DND-41 (cell line): ENCODE data around the gene OSTM1.

Source experiments
- ATAC-seq: fragments of 200-7000 bp; cut with Tn5 transposase; 3 replicates; pipeline ENCODE4 v1.9.1; 2021; ENCODE audit warnings: low read depth; ENCODE audit not compliant: insufficient read depth
- DNase-seq: peaks from one replicate; pipeline ENCODE4 v3.0.0-alpha.2; 2020
- H2AFZ ChIP-seq: 2 replicates; pipeline ENCODE4 v1.6.0; 2012; ENCODE audit warnings: low read depth, low read length
- H3K27ac ChIP-seq: 2 replicates; pipeline ENCODE4 v1.5.1; 2012; ENCODE audit warnings: low read length, inconsistent platforms
- H3K27me3 ChIP-seq: fragments of 200-600 bp; sonication (generic); 2 replicates; pipeline ENCODE4 v1.6.0; 2012; ENCODE audit warnings: low read length, mild to moderate bottlenecking, inconsistent platforms; ENCODE audit not compliant: insufficient read depth, poor library complexity
- H3K36me3 ChIP-seq: 2 replicates; pipeline ENCODE4 v1.5.1; 2012; ENCODE audit warnings: low read length, inconsistent platforms; ENCODE audit not compliant: insufficient read depth
- H3K4me1 ChIP-seq: 2 replicates; pipeline ENCODE4 v1.5.1; 2012; ENCODE audit warnings: mild to moderate bottlenecking, low read length; ENCODE audit not compliant: insufficient read depth
- H3K4me2 ChIP-seq: 2 replicates; pipeline ENCODE4 v1.6.0; 2012; ENCODE audit warnings: mild to moderate bottlenecking, moderate library complexity, low read length, inconsistent platforms; ENCODE audit not compliant: insufficient read depth
- H3K4me3 ChIP-seq, 2 experiments: fragments of 200-600 bp in 1 of 2; shearing (Covaris generic) in 1 of 2; 2 replicates each; pipeline ENCODE4 v1.5.1; 2012 to 2016; ENCODE audit warnings: inconsistent platforms in 2 of 2, low read length in 2 of 2, mild to moderate bottlenecking in 2 of 2, low read depth in 1 of 2, moderate library complexity in 1 of 2
- H3K79me2 ChIP-seq: 2 replicates; pipeline ENCODE4 v1.6.0; 2012; ENCODE audit warnings: low read length, inconsistent platforms; ENCODE audit not compliant: insufficient read depth
- H3K9ac ChIP-seq: 2 replicates; pipeline ENCODE4 v1.6.0; 2012; ENCODE audit warnings: low read depth, mild to moderate bottlenecking, inconsistent platforms, low read length, moderate library complexity
- H3K9me3 ChIP-seq: 2 replicates; pipeline ENCODE4 v1.5.1; 2012; ENCODE audit warnings: low read length, moderate library complexity, mild to moderate bottlenecking, inconsistent platforms; ENCODE audit not compliant: insufficient read depth, severe bottlenecking
- H4K20me1 ChIP-seq: 2 replicates; pipeline ENCODE4 v1.6.0; 2012; ENCODE audit warnings: low read length; ENCODE audit not compliant: insufficient read depth
- CTCF ChIP-seq: IDR thresholded peaks from 2 replicates; pipeline ENCODE4 v1.5.1; 2012; ENCODE audit warnings: borderline replicate concordance, low read length, moderate library complexity, mild to moderate bottlenecking; ENCODE audit not compliant: poor library complexity, severe bottlenecking; ENCODE audit errors: extremely low read depth
- EZH2 ChIP-seq: IDR thresholded peaks from 3 replicates; pipeline ENCODE4 v1.6.1; 2012; ENCODE audit warnings: borderline replicate concordance, low read depth, mild to moderate bottlenecking, moderate library complexity, low read length, inconsistent platforms; ENCODE audit not compliant: severe bottlenecking

OSTM1 gene

GRCh38 chr6:108036884-108037283 lies 37.7 kb downstream of the OSTM1 start:
- no peak for ATAC-seq
- TF ChIP-seq EZH2, result no peak
- no peak for TF ChIP-seq CTCF
- H2AFZ ChIP-seq, result no peak overlapping the region
- no peak overlapping the region for H3K9ac ChIP-seq
- no peak overlapping the region for H3K4me3 ChIP-seq
- H3K4me1 ChIP-seq, result no peaks in the 10 kb centered on the region
- H3K27me3 ChIP-seq, result no peaks in the 10 kb centered on the region
- H4K20me1 ChIP-seq, result no peaks in the 10 kb centered on the region
- H3K27ac ChIP-seq, result no peak overlapping the region
- H3K9me3 ChIP-seq, result no peaks in the 10 kb centered on the region
- DNase-seq, result no peak
- H3K79me2 ChIP-seq, result no peaks in the 10 kb centered on the region
- no peak overlapping the region for H3K4me2 ChIP-seq
- H3K36me3 ChIP-seq, result peaks cover 27% of the 10 kb centered on the region; the same call in 1 of the 2 replicates

GRCh38 chr6:108031968-108032367 lies 42.6 kb downstream of the OSTM1 start:
- no peaks in the 10 kb centered on the region for H3K4me1 ChIP-seq
- H3K79me2 ChIP-seq, result no peaks in the 10 kb centered on the region
- DNase-seq (no peak), ATAC-seq (no peak)
- H4K20me1 ChIP-seq, result no peaks in the 10 kb centered on the region
- TF ChIP-seq CTCF (no peak), EZH2 (no peak)
- no peak overlapping the region for H3K4me3 ChIP-seq
- no peaks in the 10 kb centered on the region for H3K9me3 ChIP-seq
- H3K9ac ChIP-seq, result no peak overlapping the region
- H3K27me3 ChIP-seq, result no peaks in the 10 kb centered on the region
- no peak overlapping the region for H3K4me2 ChIP-seq
- no peak overlapping the region for H2AFZ ChIP-seq
- H3K27ac ChIP-seq, result no peak overlapping the region
- H3K36me3 ChIP-seq, result peaks cover 3% of the 10 kb centered on the region; the same call in 1 of the 2 replicates

- no peaks in the 10 kb centered on the region for H3K9me3 ChIP-seq
- H3K4me1 ChIP-seq, result no peaks in the 10 kb centered on the region
- ATAC-seq (no peak), DNase-seq (no peak)
- no peaks in the 10 kb centered on the region for H3K36me3 ChIP-seq
- no peaks in the 10 kb centered on the region for H3K79me2 ChIP-seq
- H4K20me1 ChIP-seq, result no peaks in the 10 kb centered on the region
- H3K9ac ChIP-seq, result no peak overlapping the region
- no peak overlapping the region for H3K4me2 ChIP-seq
- no peak overlapping the region for H3K27ac ChIP-seq
- no peak for TF ChIP-seq CTCF
- TF ChIP-seq EZH2, result no peak
- H2AFZ ChIP-seq, result no peak overlapping the region
- no peak overlapping the region for H3K4me3 ChIP-seq
- H3K27me3 ChIP-seq, result no peaks in the 10 kb centered on the region
Observed at GRCh38 chr6:108030211-108030610, 44.3 kb downstream of the OSTM1 start.

- Histone ChIP-seq H3K27ac (no peak overlapping the region), H3K79me2 (no peaks in the 10 kb centered on the region), H3K4me3 (no peak overlapping the region), H3K36me3 (no peaks in the 10 kb centered on the region), H2AFZ (no peak overlapping the region), H3K4me1 (no peaks in the 10 kb centered on the region), H3K9ac (no peak overlapping the region), H3K27me3 (no peaks in the 10 kb centered on the region), H3K9me3 (no peaks in the 10 kb centered on the region), H3K4me2 (no peak overlapping the region), H4K20me1 (no peaks in the 10 kb centered on the region)
- no peak for ATAC-seq
- TF ChIP-seq CTCF (no peak), EZH2 (no peak)
- no peak for DNase-seq
Observed at GRCh38 chr6:108029226-108029921, 45.2 kb downstream of the OSTM1 start.
